A549 (cell line): ENCODE results near the gene TRAPPC11. TPM values are rescaled to one million over a fixed set of nuclear protein-coding genes. Genes with fewer than 3 reads are reported as not detected.

Experiments used
- ATAC-seq, 2 experiments: fragments of 200-7000 bp in 1 of 2; fragments of >200 bp in 1 of 2; cut with Nextera tagmentation in 1 of 2; cut with Tn5 transposase in 1 of 2; 3 replicates each; pipeline versions ENCODE4 v1.8.0 to v1.9.1; 2018 to 2020; ENCODE audit warnings: mild to moderate bottlenecking in 1 of 2, moderate library complexity in 1 of 2
- CTCF ChIA-PET: fragments of 300-600 bp; sonication (Branson Sonifier 250); formaldehyde crosslinking; extraction: SDS; loops from one replicate; lab custom pipeline; 2021; ENCODE audit warnings: antibody characterized with exemption, inconsistent platforms; lab: Yijun Ruan, JAX
- POLR2A ChIA-PET: fragments of 350-600 bp; formaldehyde crosslinking; extraction: SDS; loops from one replicate; lab custom pipeline; 2021; ENCODE audit warnings: antibody characterized with exemption, inconsistent platforms; lab: Yijun Ruan, JAX
- DNase-seq, 2 experiments: peaks; one replicate each; pipeline versions ENCODE4 v3.0.0 to v3.0.0-alpha.2; 2011 to 2016; ENCODE audit warnings: low read depth in 1 of 2, low spot score in 1 of 2
- FAIRE-seq: peaks from 2 replicates; lab custom pipeline; 2011; peaks lifted over from hg19 to GRCh38; lab: Jason Lieb, UNC
- H3K27ac ChIP-seq, 2 experiments: fragments of >200 bp; sonication (Bioruptor Twin); formaldehyde crosslinking; 3 replicates each; pipeline ENCODE4 v1.5.1; 2016 to 2017
- H3K4me1 ChIP-seq: fragments of >200 bp; sonication (Bioruptor Twin); formaldehyde crosslinking; 3 replicates; pipeline ENCODE4 v1.6.1; 2016
- H3K4me2 ChIP-seq: fragments of >200 bp; sonication (Bioruptor Twin); formaldehyde crosslinking; 3 replicates; pipeline ENCODE4 v1.6.1; 2016
- H3K4me3 ChIP-seq: fragments of >200 bp; sonication (Bioruptor Twin); formaldehyde crosslinking; 3 replicates; pipeline ENCODE4 v1.5.1; 2016
- H3K9me3 ChIP-seq: fragments of >200 bp; sonication (Bioruptor Twin); formaldehyde crosslinking; 3 replicates; pipeline ENCODE4 v1.6.1; 2016
- BHLHE40 ChIP-seq: IDR thresholded peaks from 2 replicates; pipeline ENCODE4 v1.6.1; 2012; ENCODE audit warnings: low read depth, low read length, inconsistent platforms
- CBX8 ChIP-seq: fragments of 200-600 bp; sonication (generic); IDR thresholded peaks from 2 replicates; pipeline ENCODE4 v1.6.1; 2016
- CHD2 ChIP-seq: fragments of 150-350 bp; IDR thresholded peaks from 2 replicates; pipeline ENCODE4 v1.6.1; 2014; ENCODE audit warnings: low read length; ENCODE audit not compliant: partially characterized antibody
- CHD4 ChIP-seq: fragments of 200-600 bp; sonication (generic); IDR thresholded peaks from 2 replicates; pipeline ENCODE4 v1.6.1; 2016; ENCODE audit warnings: antibody characterized with exemption, mild to moderate bottlenecking, borderline replicate concordance
- JUNB ChIP-seq: fragments of >200 bp; sonication (Bioruptor Twin); formaldehyde crosslinking; IDR thresholded peaks from 2 replicates; pipeline ENCODE4 v1.6.1; 2016
- MAZ ChIP-seq: fragments of 150-350 bp; IDR thresholded peaks from 2 replicates; pipeline ENCODE4 v1.6.1; 2014; ENCODE audit warnings: antibody characterized with exemption, low read depth, low read length, borderline replicate concordance
- MYC ChIP-seq: IDR thresholded peaks from 2 replicates; pipeline ENCODE4 v1.6.1; 2012; ENCODE audit warnings: mild to moderate bottlenecking, inconsistent platforms, low read length, improper control_type of control experiment, borderline replicate concordance
- NPAS2 ChIP-seq: fragments of 250-450 bp; sonication (Bioruptor Pico); IDR thresholded peaks from 2 replicates; pipeline ENCODE4 v1.8.0; 2022; ENCODE audit warnings: mild to moderate bottlenecking, moderate library complexity, borderline replicate concordance
- RCOR1 ChIP-seq: fragments of 150-350 bp; IDR thresholded peaks from 2 replicates; pipeline ENCODE4 v1.6.1; 2014; ENCODE audit warnings: antibody characterized with exemption, low read length, low read depth
- RFX5 ChIP-seq: fragments of 450-650 bp; IDR thresholded peaks from 2 replicates; pipeline ENCODE4 v1.7.1; 2014; ENCODE audit warnings: antibody characterized with exemption, mild to moderate bottlenecking, moderate library complexity
- TFCP2L1 ChIP-seq: fragments of 250-450 bp; sonication (Bioruptor Pico); IDR thresholded peaks from 2 replicates; pipeline ENCODE4 v1.5.0; 2021; ENCODE audit warnings: mild to moderate bottlenecking
- TP53 ChIP-seq: fragments of 250-450 bp; sonication (Bioruptor Pico); IDR thresholded peaks from 2 replicates; pipeline ENCODE4 v1.5.0; 2021; ENCODE audit warnings: mild to moderate bottlenecking, moderate library complexity
- ZFP36 ChIP-seq: fragments of 450-650 bp; IDR thresholded peaks from 2 replicates; pipeline ENCODE4 v1.6.1; 2014; ENCODE audit warnings: borderline replicate concordance; ENCODE audit not compliant: partially characterized antibody
- WGBS: methylation state at CpG from one replicate; pipeline ENCODE4 v1.1.6; 2017; ENCODE audit errors: missing lambda C conversion rate; 5-methylcytosine and 5-hydroxymethylcytosine counted together
- polyA plus RNA-seq, 4 experiments: library from polyadenylated mRNA; depleted of rRNA in 3 of 4; stranded (reverse); fragments of >200 nt; fragmentation: RNase III in 1 of 4; extraction: RNeasy Plus Mini Kit Qiagen cat#74134 plus additional on column Dnase treatment in 1 of 4; gene quantifications; 2 replicates in 3 of 4; 3 replicates in 1 of 4; pipeline ENCODE4 v1.2.3, GENCODE V29; 2011 to 2017
- TF ChIP-seq, protein P1 (sequence below): fragments of 150-350 bp; IDR thresholded peaks from 2 replicates; pipeline ENCODE4 v1.6.1; 2014; ENCODE audit warnings: low read depth, mild to moderate bottlenecking, low read length
- TF ChIP-seq, protein P2 (sequence below): fragments of >200 bp; sonication (Bioruptor Twin); formaldehyde crosslinking; IDR thresholded peaks from 3 replicates; pipeline ENCODE4 v1.5.1; 2016
- TF ChIP-seq, protein P3 (sequence below): fragments of 250-450 bp; sonication (Bioruptor Pico); IDR thresholded peaks from 2 replicates; pipeline ENCODE4 v1.5.0; 2021; ENCODE audit warnings: mild to moderate bottlenecking, moderate library complexity, borderline replicate concordance
- TF ChIP-seq, protein P4 (sequence below): fragments of 200-600 bp; sonication (generic); IDR thresholded peaks from 2 replicates; pipeline ENCODE4 v1.6.1; 2016; ENCODE audit warnings: antibody characterized with exemption, mild to moderate bottlenecking, moderate library complexity

TRAPPC11 gene
- polyA plus RNA-seq, 2 of the 4 experiments (the other 2 are of a cell fraction), result 10.8 to 39.8 TPM

- ATAC-seq, result no peak
- H3K4me3 ChIP-seq, result no peak overlapping the region
- CTCF ChIA-PET, result interaction anchor here (1.3 kb wide), 1 partner anchor 13 kb away, joined by 3 read pairs; no protein-coding TSS in a partner anchor
- TF ChIP-seq, protein P1, sequence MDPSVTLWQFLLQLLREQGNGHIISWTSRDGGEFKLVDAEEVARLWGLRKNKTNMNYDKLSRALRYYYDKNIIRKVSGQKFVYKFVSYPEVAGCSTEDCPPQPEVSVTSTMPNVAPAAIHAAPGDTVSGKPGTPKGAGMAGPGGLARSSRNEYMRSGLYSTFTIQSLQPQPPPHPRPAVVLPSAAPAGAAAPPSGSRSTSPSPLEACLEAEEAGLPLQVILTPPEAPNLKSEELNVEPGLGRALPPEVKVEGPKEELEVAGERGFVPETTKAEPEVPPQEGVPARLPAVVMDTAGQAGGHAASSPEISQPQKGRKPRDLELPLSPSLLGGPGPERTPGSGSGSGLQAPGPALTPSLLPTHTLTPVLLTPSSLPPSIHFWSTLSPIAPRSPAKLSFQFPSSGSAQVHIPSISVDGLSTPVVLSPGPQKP, result no peak
- TF ChIP-seq, protein P2, sequence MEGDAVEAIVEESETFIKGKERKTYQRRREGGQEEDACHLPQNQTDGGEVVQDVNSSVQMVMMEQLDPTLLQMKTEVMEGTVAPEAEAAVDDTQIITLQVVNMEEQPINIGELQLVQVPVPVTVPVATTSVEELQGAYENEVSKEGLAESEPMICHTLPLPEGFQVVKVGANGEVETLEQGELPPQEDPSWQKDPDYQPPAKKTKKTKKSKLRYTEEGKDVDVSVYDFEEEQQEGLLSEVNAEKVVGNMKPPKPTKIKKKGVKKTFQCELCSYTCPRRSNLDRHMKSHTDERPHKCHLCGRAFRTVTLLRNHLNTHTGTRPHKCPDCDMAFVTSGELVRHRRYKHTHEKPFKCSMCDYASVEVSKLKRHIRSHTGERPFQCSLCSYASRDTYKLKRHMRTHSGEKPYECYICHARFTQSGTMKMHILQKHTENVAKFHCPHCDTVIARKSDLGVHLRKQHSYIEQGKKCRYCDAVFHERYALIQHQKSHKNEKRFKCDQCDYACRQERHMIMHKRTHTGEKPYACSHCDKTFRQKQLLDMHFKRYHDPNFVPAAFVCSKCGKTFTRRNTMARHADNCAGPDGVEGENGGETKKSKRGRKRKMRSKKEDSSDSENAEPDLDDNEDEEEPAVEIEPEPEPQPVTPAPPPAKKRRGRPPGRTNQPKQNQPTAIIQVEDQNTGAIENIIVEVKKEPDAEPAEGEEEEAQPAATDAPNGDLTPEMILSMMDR, result no peak
- no peak for TF ChIP-seq CHD2
- TF ChIP-seq JUNB, result no peak
- TF ChIP-seq RCOR1, result no peak
- no peak for TF ChIP-seq RFX5
- no peak for TF ChIP-seq MYC
- TF ChIP-seq MAZ, result no peak
- TF ChIP-seq, all 56 proteins: peak for 0
- Histone ChIP-seq H3K27ac (no peak overlapping the region), H3K4me2 (no peak overlapping the region), H3K9me3 (no peaks in the 10 kb centered on the region), H3K4me1 (no peaks in the 10 kb centered on the region)
- FAIRE-seq (no peak), DNase-seq (no peak)
- POLR2A ChIA-PET, result no interaction called here
- WGBS, result 85% methylated on average over 7 of the region's 7 CpGs
Measured at GRCh38 chr4:183645326-183645725, 13.8 kb upstream of the TRAPPC11 start.

- WGBS, result 91% methylated on average over 3 of the region's 3 CpGs
- POLR2A ChIA-PET, result no interaction called here
- Histone ChIP-seq H3K9me3 (no peaks in the 10 kb centered on the region), H3K4me1 (peaks cover 16% of the 10 kb centered on the region; the same call in 2 of the 3 replicates), H3K4me2 (peak overlapping the region; percentile 90), H3K27ac (peak overlapping the region in 1 of 2 experiments; percentile 96; a peak in 2 of 6 replicates), H3K4me3 (peak overlapping the region; percentile 77)
- FAIRE-seq (no peak), DNase-seq (no peak), ATAC-seq (no peak)
- TF ChIP-seq CHD4 (no peak), BHLHE40 (no peak), ZFP36 (no peak), TFCP2L1 (CRISPR knock-in tag) (no peak), NPAS2 (CRISPR knock-in tag) (no peak), JUNB (no peak), TP53 (CRISPR knock-in tag) (no peak), CBX8 (no peak)
- TF ChIP-seq, protein P3, sequence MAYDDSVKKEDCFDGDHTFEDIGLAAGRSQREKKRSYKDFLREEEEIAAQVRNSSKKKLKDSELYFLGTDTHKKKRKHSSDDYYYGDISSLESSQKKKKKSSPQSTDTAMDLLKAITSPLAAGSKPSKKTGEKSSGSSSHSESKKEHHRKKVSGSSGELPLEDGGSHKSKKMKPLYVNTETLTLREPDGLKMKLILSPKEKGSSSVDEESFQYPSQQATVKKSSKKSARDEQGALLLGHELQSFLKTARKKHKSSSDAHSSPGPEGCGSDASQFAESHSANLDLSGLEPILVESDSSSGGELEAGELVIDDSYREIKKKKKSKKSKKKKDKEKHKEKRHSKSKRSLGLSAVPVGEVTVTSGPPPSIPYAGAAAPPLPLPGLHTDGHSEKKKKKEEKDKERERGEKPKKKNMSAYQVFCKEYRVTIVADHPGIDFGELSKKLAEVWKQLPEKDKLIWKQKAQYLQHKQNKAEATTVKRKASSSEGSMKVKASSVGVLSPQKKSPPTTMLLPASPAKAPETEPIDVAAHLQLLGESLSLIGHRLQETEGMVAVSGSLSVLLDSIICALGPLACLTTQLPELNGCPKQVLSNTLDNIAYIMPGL (CRISPR knock-in tag), result no peak
- TF ChIP-seq, protein P4, sequence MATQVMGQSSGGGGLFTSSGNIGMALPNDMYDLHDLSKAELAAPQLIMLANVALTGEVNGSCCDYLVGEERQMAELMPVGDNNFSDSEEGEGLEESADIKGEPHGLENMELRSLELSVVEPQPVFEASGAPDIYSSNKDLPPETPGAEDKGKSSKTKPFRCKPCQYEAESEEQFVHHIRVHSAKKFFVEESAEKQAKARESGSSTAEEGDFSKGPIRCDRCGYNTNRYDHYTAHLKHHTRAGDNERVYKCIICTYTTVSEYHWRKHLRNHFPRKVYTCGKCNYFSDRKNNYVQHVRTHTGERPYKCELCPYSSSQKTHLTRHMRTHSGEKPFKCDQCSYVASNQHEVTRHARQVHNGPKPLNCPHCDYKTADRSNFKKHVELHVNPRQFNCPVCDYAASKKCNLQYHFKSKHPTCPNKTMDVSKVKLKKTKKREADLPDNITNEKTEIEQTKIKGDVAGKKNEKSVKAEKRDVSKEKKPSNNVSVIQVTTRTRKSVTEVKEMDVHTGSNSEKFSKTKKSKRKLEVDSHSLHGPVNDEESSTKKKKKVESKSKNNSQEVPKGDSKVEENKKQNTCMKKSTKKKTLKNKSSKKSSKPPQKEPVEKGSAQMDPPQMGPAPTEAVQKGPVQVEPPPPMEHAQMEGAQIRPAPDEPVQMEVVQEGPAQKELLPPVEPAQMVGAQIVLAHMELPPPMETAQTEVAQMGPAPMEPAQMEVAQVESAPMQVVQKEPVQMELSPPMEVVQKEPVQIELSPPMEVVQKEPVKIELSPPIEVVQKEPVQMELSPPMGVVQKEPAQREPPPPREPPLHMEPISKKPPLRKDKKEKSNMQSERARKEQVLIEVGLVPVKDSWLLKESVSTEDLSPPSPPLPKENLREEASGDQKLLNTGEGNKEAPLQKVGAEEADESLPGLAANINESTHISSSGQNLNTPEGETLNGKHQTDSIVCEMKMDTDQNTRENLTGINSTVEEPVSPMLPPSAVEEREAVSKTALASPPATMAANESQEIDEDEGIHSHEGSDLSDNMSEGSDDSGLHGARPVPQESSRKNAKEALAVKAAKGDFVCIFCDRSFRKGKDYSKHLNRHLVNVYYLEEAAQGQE, result no peak
- CTCF ChIA-PET, result interaction anchor here (0.8 kb wide), 1 partner anchor 12 kb away, joined by 3 read pairs; no protein-coding TSS in a partner anchor
Measured at GRCh38 chr4:183657564-183657963, 1.5 kb upstream of the TRAPPC11 start.
